Retinal pigment epithelial cell (primary cell): Measurements from ENCODE around the gene LIN7A.

Experiments
- DNase-seq: peaks from one replicate; pipeline ENCODE4 v3.0.0-alpha.2; 2010; ENCODE audit warnings: low read depth
- H3K4me3 ChIP-seq: 2 replicates; pipeline ENCODE4 v1.5.1; 2011; ENCODE audit warnings: mild to moderate bottlenecking, low read length, control low read depth, moderate library complexity
- TF ChIP-seq, protein P1 (sequence below): conservative IDR thresholded peaks from 2 replicates; pipeline ENCODE4 v1.5.1; 2011; ENCODE audit warnings: low read depth, low read length, control low read depth, inconsistent platforms

Gene LIN7A

DNA sequence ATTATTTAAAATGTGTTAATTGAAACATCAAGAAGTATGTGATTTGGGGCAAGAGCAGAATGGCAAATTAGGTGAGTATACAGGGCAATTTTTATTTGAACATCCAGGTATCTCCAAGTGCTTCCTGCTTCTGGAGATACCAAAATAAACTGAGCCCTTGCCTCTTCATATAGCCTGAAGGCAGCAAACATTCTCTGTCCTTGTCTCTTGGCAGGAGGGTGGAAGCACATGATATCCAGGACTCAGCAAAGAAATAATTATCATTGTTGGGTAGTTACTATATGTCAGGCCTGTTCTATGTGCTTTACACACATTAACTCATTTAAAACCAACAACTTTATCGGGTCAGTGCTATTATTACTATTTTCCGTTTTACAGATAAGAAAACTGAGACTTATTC, 12.5 kb downstream of the LIN7A start:
- TF ChIP-seq, protein P1, sequence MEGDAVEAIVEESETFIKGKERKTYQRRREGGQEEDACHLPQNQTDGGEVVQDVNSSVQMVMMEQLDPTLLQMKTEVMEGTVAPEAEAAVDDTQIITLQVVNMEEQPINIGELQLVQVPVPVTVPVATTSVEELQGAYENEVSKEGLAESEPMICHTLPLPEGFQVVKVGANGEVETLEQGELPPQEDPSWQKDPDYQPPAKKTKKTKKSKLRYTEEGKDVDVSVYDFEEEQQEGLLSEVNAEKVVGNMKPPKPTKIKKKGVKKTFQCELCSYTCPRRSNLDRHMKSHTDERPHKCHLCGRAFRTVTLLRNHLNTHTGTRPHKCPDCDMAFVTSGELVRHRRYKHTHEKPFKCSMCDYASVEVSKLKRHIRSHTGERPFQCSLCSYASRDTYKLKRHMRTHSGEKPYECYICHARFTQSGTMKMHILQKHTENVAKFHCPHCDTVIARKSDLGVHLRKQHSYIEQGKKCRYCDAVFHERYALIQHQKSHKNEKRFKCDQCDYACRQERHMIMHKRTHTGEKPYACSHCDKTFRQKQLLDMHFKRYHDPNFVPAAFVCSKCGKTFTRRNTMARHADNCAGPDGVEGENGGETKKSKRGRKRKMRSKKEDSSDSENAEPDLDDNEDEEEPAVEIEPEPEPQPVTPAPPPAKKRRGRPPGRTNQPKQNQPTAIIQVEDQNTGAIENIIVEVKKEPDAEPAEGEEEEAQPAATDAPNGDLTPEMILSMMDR: no peak
- DNase-seq: no peak
- no peak overlapping the region for H3K4me3 ChIP-seq

DNA sequence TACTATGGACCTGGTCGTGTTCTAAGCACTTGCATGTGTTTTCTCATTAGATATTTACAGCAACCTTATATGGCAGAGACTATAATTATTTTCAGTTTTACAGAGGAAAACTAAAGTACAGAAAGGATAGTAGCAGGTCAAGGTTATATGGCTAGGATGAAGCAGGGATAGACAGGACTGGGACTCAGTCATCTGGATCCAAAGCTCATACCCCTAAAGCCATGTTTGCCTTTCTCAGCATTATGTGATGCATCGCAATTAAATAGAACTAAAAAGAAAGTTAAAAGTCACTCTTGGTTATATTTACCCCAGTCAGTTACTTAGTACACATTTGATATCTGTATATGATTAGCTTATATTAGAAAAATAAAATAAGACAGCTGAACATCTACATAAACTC, 13.3 kb downstream of the LIN7A start:
- TF ChIP-seq, protein P1: no peak
- no peak overlapping the region for H3K4me3 ChIP-seq
- DNase-seq: no peak

DNA sequence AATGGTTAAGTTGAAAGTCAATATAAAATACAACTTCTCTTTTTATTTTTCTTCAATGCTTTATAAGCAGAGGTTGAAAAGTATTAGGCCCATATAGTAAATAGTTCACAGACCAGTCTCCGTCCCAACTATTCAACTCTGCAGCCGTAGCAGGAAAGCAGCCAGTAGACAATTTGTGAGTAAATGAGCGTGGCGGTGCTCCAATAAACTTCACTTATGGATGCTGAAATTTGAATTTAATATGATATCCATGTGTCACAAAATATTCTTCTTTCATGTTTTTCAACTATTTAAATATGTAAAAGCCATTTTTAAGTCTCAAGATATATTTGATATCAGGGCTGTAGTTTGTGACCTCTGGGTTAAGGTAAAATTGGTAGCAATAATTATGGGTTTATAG, 17.7 kb downstream of the LIN7A start:
- no peak for DNase-seq
- no peak overlapping the region for H3K4me3 ChIP-seq
- TF ChIP-seq, protein P1: no peak

DNA sequence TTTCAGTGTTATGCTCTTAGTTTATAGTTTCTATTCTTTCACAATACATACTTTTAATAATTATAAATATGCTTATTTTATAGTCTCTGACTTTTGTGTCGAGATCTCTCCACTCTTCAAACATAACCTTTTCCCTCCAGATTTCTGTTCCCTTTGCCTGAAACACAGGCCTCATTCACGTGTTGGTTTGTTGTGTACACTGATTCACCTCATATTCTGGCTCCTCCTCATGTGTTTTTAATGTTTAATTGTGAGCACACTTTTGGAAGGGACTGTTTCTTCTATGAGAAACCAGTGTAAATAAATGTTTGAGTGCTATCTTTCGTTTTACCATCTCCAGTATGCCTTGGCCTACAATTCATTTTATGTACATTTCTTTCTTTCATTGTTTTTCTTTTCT, 20.1 kb downstream of the LIN7A start:
- TF ChIP-seq, protein P1: no peak

DNA sequence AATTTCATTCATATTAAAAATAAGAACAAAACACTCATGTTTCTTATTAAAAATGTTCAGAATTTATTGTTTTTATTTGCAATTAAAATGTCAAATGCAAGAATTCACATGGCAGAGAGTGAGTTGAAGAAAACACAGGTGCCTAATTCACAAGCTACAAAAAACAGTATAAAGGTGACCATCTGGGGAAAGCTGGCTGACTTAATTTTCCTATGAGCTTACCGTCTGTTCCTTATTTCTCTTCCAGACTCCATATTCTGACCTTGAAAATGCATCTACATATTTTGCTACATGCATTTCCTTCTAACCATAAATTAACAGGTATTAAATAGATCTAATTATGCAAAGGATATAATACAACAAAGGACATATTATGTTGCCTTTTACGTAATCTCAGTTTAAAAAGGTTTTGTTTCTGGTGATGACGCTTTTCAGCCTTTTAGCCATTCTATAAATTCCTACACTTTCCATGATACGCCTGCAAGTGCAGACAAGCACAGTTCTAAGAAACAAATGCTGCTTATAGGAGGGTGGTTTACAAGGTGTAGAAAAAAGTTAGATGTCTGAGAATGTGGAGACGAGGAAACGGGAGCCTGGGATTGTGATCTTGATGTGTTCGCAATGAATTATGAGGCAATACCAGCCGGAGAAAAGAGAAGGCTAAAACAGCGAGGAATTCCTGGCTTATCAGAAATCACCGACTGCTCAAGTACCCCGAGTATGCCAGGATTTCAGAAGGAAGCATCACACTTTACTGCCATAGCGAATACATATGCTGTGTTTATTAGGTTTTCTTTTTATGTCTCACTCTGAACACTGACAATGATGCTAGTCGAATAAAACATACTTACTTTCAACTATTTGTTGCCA, 24.6 kb downstream of the LIN7A start:
- no peak for DNase-seq
- TF ChIP-seq, protein P1: no peak
- peak overlapping the region; percentile 24 for H3K4me3 ChIP-seq

More for the DNA sequence above, 20.1 kb downstream of the LIN7A start:
- no peak for DNase-seq
- H3K4me3 ChIP-seq: no peak overlapping the region

DNA sequence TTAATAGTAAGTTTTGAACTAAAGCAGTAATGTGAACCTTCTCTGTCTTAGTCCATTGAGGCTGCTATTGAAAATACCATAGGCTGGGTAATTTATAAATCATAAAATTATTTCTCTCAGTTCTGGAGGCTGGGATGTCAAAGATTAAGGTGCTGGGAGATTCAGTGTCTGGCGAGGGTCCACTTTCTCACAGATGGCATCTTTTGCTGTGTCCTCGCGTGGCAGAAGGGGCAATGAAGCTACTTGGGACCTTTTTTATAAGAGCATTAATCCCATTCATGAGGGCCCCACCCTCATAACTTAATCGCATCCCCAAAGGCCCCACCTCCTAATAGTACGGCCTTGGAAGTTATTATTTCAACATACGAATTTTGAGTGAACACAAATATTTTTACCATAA, 28.4 kb downstream of the LIN7A start:
- TF ChIP-seq, protein P1: no peak
- DNase-seq: no peak
- no peak overlapping the region for H3K4me3 ChIP-seq

DNA sequence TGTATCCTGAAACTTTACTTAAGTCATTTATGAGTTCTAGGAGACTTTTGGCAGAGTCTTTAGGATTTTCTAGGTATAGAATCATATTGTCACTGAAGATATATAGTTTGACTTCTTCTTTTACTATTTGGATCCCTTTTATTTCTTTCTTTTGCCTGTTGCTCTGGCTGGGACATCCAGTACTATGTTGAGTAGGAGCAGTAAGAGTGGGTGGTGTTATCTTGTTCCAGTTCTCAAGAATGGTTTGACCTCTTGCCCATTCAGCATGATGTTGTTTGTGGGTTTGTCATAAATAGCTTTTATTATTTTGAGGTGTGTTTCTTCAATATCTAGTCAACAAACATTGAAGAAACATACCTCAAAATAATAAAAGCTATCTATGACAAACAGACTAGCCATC, 35.0 kb downstream of the LIN7A start:
- TF ChIP-seq, protein P1: no peak
- no peak overlapping the region for H3K4me3 ChIP-seq
- no peak for DNase-seq
